C4-2B (cell line): ENCODE measurements around the gene STRN.

ENCODE experiments used
- CTCF ChIP-seq: fragments of 450-650 bp; conservative IDR thresholded peaks from 2 replicates; pipeline ENCODE4 v1.5.1; 2017; ENCODE audit warnings: mild to moderate bottlenecking
- ZFX ChIP-seq: fragments of 450-650 bp; IDR thresholded peaks from 2 replicates; pipeline ENCODE4 v1.6.1; 2017

GRCh38 chr2:36861896-36862295 lies 104.4 kb downstream of the STRN start:
- TF ChIP-seq CTCF (no peak), ZFX (no peak)
